Hypothalamus (tissue), 51 donors: ENCODE measurements around the gene SFTPA2.
"Not testable (repeated sequence)": the region's sequence is repeated elsewhere in the genome, so short reads cannot be mapped to it uniquely, and the experiment has no call there.

Experiments used
- DNase-seq, 51 donors: peaks; one replicate each; lab custom pipeline; 2025; lab: John Stamatoyannopoulos, UW

The SFTPA2 gene

GRCh38 chr10:79516532-79517205, 43.5 kb downstream of the SFTPA2 start:
- not testable (repeated sequence) for DNase-seq

- not testable (repeated sequence) for DNase-seq
Measured at GRCh38 chr10:79511891-79512583, 48.2 kb downstream of the SFTPA2 start, which contains the start of gene EIF5AL1. TSS of gene EIF5AL1 (plus strand) at chr10:79512533. CDS start at chr10:79512650, 117 bp downstream.

- DNase-seq = not testable (repeated sequence)
Measured at GRCh38 chr10:79509934-79510508, 50.2 kb downstream of the SFTPA2 start.

- not testable (repeated sequence) for DNase-seq
Measured at GRCh38 chr10:79509306-79509933, 50.8 kb downstream of the SFTPA2 start.

- not testable (repeated sequence) for DNase-seq
Measured at GRCh38 chr10:79508245-79508644, 52.0 kb downstream of the SFTPA2 start.

- no peak for DNase-seq
Measured at GRCh38 chr10:79507440-79508167, 52.6 kb downstream of the SFTPA2 start.
